Measurements from ENCODE around the gene TSGA10.
"Not testable (repeated sequence)": the region's sequence is repeated elsewhere in the genome, so short reads cannot be mapped to it uniquely, and the experiment has no call there.

TSGA10 gene

DNA sequence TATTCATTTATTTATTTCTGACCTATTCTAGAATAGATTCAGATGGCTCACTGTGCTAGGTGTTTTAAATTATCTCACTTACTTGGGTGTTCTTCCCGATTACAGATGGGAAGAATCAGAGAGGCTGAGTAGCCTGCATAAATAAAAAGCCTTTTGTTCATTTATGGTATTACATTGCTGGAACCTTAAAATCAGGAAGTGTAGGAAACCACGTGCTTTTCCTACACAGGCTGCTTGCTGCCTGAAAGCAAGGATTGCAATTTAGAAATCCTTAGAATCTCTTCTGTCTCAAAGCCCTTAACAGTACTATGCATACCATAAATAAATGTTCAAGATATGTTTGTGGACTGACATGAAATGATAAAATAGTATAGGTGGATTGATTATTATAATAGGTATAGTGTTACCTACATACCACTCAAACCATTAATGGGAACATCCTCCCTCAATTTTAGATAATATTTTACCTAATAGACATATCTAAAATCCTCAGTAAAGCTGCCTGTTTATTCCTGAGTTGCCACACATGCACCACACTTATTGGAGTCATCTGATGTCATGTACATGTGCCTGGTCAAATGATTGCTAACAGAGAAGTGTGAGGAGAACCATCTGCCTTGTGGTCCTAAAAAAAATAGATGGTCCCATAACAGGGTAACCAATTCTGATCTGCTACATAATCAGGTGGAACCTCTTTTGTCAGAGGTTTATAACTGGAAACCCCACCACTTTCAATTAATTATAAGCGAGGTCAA, 86.7 kb downstream of the TSGA10 start:
- no peak for DNase-seq (ENCODE audit: low spot score)

DNA sequence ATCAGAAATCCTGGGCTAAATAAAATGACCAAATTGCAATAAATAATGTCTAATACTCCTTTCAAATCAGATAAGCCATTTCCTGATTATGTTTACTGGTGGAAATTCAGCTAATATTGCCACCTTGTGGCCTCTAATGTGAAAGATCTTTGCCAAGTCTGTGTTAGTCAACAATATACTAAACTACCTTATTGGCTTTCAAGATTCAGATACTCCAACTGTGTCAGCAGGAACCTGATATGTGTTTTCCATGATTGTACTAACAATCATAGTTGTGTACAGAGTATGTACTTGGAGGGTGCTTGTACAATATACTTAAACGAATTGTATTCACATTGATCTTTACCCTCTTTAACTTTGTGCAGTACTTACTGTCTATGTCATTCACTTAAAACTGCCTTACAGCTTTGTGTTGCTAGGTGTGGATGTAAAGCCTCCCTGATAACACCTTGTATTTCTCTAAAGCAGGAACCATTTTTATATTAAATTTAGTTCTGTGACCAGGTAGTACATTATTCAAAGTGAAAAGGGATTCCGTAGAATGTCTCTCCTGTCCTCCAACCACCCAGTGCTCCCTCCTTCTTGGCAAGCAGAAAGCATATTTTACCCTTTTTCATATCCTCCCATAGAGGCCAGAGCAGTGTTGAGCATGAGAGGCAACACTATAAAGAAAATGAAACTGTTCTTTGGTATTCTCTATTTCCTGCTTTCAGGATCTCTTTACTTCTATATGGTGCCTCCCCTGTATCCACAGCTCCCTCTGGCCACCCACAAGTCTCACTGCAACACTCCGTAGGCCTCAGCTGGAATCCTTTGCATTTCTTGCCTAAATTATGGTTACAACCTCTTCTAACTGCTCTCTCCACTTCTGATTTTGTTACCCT, 88.4 kb downstream of the TSGA10 start:
- peak; percentile 27 for DNase-seq (ENCODE audit: low spot score)

DNA sequence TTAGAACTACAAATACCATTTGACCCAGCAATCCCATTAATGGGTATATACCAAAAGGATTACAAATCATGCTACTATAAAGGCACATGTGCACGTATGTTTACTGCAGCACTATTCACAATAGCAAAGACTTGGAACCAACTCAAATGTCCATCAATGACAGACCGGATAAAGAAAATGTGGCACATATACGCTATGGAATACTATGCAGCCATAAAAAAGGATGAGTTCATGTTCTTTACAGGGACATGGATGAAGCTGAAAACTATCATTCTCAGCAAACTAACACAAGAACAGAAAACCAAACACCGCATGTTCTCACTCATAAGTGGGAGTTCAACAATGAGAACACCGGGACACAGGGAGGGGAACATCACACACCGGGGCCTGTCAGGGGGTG, 105.6 kb downstream of the TSGA10 start:
- not testable (repeated sequence) for DNase-seq (ENCODE audit: low spot score)

DNA sequence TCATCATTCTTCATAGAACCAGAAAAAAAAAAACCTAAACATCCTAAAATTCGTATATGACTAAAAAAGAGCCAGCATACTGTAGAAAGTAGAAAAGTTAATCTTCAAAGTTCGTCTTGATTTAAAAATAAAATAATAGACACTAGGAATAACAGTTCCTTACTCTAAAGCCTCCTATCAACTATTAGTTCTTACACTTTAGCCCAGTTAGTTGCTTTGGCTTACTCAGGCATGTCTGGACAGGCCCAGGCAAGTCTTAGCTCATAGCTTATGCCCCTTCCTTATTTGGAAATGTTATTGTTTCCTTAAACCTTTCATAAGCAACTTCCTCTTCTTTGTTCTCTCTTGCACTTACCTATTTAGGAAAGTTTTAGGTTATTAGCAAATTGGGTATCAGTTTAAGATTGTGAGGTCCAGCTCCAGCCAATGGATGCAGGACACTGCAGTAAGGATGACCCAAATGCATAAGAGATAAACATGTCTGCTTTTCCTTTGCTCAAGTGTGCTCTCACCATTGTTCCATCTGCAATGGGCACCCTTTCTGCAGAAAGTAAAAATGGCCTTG, 113.9 kb downstream of the TSGA10 start:
- DNase-seq (ENCODE audit: low spot score) = not testable (repeated sequence)

DNA sequence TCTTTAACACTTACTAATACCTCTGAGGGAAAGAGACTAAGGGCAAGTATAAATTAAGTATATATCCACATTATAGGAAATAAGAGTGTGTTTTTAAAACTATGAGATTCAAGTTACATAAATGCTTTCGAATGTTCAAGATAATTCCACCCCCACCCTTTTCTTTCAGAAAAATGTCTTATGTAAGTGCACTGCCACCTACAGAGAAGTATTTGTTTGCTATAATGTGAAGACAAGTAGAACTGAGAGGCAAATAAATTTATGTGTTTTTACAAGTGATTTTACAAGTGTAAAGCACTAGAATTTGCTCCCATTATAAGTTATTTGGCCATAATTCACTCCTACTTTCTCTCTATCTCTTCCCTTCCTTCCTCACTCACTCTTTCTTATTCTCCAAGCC, 118.8 kb downstream of the TSGA10 start:
- no peak for DNase-seq (ENCODE audit: low spot score)

DNA sequence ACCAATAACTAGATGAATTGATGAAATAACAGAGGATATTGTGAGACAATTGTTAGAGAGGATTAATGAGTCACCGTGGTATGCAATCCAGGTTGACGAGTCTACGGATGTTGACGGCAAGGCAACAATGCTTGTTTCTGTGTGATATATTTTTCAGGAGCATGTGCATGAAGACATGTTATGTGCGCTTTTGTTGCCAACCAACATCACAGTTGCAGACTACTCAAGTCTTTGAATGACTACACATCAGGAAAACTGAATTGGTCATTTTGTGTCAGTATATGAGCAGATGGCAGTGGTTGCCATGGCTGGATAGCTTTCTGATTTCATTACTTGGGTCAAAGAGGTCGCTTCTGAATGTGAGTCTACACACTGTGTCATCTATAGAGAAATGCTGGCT, 122.0 kb downstream of the TSGA10 start:
- no peak for DNase-seq (ENCODE audit: low spot score)

DNA sequence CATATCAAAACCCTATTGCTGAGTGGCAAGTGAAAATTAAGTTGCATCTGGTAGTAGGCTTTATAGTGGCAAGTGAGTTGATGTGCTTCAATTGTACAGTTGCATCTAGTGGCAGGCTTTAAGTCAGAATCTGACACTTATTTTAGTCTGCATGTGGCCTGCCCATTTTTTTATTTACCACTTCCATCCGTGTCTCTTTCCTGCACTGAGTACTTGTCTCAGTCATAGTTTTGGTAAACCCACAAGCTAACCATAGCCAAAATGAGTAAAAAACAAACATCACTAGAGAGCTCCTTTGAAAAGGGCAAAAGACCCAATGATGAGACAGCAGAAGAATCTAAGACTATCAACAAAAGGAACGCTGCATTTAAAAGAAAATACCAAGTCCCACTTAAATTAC, 122.7 kb downstream of the TSGA10 start:
- DNase-seq (ENCODE audit: low spot score) = no peak

DNA sequence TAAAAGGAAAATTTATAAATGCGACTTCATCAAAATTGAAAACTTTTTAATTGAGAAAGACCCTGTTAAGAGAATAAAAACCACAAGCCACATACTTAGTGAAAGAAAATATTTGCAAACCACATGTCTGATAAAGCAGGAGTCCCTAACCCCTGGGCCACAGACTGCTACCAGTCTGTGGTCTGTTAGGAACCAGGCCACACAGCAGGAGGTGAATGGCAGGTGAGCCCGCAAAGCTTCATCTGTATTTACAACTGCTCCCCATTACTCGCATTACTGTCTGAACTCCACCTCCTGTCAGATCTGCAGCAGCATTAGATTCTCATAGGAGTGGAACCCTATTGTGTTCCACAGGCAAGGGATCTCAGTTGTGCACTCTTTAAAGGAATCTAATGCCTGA, 123.3 kb downstream of the TSGA10 start:
- DNase-seq (ENCODE audit: low spot score) = no peak

DNA sequence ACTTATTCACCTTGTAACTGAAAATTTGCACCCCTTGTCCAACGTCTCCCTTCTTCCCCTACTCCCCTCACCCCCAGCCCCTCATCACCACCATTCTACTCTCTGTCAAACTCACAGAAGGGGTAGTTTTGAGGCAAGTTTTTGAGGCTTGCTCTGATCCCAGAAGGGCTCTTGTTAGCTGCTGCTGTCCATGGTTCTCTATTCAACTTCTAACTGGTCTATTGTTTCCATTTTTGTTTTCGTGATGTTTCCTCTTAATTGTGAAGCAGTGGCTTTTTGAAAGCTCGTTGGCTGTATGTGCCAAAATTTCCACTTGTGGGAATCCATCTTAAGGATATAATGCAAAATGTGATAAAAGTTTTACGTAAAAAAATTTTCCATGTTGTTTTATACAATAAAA, 126.2 kb downstream of the TSGA10 start:
- no peak for DNase-seq (ENCODE audit: low spot score)

DNA sequence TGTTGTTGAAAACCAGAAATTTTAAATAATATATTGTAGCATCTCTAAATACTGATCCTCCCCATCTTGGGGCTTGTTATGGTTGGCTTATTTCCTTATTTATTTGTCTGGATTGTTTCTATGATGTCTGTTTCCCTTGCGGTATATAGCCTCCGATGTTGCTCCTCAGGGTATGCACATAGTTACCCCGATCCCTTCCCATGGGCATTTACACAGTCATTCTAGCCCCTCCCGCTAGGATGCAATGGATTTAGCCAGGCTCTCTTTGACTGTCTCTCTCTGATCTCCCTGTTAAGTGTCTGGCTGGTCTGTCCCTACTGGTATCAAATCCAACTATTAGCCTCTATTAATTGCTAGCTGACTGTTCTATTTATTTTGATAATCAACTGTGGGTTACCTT, 126.9 kb downstream of the TSGA10 start:
- DNase-seq (ENCODE audit: low spot score) = no peak

DNA sequence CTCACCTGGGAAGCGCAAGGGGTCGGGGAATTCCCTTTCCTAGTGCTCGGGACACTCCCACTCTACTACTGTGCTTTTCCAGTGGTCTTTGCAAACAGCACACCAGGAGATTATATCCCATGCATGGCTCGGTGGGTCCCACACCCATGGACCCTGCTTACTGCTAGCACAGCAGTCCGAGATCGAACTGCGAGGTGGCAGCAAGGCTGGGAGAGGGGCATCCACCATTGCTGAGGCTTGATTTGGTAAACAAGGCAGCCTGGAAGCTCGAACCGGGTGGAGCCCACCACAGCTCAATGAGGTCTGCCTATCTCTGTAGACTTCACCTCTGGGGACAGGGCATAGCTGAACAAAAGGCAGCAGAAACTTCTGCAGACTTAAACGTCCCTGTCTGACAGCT, 154.0 kb downstream of the TSGA10 start:
- DNase-seq (ENCODE audit: low spot score) = no peak

DNA sequence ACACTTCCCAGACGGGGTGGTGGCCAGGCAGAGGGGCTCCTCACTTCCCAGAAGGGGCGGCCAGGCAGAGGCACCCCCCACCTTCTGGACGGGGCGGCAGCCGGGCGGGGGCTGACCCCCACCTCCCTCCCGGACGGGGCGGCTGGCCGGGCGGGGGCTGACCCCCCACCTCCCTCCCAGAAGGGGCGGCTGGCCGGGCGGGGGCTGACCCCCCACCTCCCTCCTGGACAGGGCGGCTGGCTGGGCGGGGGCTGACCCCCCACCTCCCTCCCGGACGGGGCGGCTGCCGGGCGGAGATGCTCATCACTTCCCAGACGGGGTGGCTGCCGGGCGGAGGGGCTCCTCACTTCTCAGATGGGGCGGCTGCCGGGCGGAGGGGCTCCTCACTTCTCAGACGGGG, 166.0 kb downstream of the TSGA10 start:
- not testable (repeated sequence) for DNase-seq (ENCODE audit: low spot score)

DNA sequence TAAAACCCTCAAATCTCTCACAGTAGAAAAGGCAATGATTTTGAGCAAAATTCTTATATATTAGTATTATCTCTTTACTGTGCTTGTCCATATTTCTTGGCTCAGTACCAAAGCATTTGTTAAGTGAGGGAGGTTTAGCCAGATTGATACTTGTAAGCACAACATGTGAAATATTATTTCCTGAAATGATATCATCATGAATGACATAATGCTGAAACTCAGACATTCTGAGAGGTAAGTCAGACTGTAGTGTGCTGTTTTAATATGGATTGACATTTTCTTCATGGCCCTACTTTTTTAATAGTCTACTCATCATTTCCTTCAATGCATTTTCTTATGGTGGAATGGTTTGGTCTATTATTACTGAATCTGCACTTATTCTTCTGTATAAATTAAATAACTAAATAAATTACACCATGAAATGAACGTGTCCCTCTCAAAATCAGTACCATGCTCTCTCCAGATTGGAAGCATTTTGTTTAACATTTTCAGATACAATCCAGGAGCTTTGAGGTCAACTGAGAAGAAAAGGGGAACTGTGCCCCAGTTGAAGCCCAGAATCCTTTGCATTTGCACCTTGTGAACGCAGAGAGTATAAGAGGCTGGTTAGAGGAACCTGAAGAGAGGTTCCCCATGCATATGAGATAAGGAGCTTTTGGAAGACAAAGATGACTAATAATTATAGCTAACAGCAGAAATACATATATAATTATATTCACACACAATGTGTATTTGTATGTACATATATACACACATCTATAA, 168.7 kb downstream of the TSGA10 start:
- no peak for DNase-seq (ENCODE audit: low spot score)

DNA sequence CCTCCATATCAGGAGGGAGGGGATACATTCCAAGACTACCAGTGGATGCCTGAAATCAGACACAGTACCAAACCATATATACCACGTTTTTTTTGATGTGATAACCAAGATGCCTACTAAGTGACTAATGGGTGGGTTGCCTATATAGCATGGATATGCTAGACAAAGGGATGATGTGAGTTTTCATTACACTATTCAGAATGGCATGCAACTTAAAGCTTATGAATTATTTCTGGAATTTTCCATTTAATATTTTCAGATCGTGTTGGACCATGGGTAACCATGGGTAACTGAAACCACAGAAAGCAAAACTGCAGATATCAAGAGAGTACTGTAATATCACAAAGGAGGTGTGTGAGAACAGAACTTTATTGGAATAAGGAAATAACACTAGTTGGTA, 179.1 kb downstream of the TSGA10 start:
- DNase-seq (ENCODE audit: low spot score) = no peak

DNA sequence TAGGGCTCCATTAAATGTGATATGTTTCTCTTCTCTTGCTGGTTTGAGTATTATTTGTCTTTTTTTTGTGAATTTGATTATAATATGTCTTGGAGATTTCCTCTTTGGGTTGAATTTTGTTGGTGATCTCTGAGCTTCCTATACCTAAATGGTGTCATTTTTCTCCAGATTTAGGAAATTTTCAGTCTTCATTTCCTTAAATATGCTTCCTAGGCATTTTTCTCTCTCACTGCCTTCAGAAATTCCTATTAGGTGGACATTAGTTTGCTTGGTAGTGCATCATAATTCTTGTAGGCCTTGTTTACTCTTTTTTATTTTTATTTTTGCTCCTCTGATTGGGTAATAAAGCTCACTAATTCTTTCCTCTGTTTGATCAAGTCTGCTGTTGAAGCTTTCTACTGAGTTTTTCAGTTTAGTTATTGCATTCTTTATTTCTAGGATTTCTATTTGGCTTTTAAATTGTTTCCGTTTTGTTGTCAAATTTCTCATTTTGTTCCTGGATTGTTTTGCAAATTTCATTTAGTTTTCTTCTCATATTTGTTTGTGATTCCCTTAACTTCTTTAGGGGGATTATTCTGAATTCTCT, 182.1 kb downstream of the TSGA10 start:
- no peak for DNase-seq (ENCODE audit: low spot score)

DNA sequence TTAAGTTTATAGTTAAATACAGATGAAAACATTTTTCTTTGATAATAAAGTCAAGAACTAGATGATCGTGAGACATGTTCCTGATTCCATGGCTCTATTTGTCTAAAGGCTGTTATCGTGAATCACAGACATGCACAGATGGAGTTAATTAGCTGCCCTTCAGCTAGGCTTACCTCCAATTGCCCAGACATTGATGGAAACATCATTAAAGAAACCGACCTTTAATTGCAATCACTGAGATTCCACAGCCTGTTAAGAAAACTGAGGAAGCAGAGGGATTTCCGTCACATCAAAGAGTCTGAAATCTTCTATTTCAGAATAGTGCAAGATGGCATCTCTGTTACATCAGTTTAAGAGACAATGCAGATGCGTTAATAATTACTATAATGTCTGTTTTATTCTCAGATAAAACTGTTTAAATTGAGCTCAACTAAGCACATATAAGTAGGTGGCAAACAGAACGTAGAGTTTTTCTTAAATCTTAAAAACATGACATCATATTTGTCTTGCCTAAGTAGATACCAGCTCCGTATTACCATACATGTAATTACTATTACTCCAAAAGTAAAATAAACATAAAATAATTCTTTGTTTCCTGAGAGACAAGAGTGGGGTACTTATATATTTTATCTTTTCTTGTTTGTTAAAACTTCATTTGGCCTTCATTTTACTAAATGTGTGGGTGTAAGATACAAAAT, 194.8 kb downstream of the TSGA10 start:
- no peak for DNase-seq (ENCODE audit: low spot score)

DNA sequence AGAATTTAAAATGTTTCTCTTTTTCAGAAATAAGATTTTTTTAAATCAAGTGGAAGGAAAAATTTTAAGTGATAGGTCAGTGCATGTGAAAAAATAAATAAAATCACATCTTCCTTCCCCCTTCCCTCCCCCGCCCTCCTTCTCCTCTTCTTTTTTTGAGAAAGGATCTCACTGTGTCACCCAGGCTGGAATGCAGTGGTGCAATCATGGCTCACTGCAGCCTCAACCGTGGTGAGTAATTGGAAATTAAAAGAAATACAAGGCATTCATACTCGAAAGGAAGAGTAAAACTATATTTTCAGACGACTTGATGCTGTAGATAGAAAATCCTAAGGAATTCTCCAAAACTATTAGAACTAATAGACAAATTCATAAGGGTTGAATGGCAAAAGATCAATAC, 201.8 kb downstream of the TSGA10 start:
- no peak for DNase-seq (ENCODE audit: low spot score)

DNA sequence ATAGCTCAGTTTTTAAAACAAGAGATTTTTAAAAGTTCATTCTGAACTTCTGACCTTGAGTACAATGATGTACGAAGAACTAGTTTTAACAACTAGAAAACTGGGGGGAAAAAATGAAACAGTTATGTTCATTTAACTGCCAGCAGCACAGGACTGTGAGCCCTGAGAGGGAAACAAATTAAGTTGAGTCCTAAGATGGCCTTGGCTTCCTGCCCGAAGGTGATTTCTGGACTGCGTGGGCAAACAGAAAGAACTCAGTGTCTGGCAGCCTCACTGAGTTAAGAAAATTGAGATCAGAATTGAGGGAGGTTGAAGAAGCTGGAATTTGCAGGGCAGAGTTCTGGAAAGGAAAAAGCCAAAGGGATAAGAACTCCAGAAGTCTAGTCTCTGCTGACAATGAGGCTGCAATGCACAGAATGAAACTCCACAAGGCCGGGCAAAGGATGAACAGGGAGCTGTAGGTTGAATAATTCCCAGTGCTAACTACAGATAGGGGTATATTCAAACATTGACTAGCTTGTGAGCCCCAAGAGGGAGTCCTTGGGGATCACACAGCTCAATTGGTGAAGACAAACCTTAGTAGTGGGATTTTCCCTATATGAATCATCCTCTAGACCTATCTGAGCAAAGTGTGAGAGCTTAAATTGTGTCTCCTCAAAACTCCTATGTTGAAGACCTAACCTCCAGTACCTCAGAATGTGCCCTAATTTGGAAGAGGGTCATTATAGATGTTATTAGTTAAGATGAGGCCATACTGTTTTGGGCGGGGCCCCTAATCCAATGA, 205.6 kb downstream of the TSGA10 start:
- DNase-seq (ENCODE audit: low spot score) = no peak

DNA sequence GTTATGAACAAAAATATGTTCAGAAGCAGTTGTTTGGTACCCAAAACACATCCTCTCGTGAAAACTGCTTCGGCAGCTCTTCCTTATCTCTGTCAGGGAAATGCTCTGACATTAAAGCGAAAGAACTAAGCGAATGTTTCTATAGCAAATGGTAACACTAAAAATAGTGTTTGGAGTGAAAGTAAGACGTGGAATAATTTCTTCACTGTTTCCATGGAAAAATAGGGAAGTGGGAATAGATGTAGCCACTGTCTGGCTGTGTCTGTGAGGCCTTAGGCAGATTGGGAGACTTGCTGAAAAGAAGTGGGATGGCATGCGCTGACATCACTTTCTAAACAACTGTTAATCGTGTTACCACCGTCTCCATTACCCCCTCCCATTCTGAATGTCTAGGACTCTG, 207.2 kb downstream of the TSGA10 start:
- DNase-seq (ENCODE audit: low spot score) = no peak

Measured in AG08396 (cell line).